ENCODE measurements around the gene R3HDML. TPM values are rescaled to one million over a fixed set of nuclear protein-coding genes. Genes with fewer than 3 reads are reported as not detected.

R3HDML gene
- total and polyA plus RNA-seq, 9 of the 15 experiments (the other 6 are each of a cell fraction or from before 2014, with no cell fraction given), result not detected

DNA sequence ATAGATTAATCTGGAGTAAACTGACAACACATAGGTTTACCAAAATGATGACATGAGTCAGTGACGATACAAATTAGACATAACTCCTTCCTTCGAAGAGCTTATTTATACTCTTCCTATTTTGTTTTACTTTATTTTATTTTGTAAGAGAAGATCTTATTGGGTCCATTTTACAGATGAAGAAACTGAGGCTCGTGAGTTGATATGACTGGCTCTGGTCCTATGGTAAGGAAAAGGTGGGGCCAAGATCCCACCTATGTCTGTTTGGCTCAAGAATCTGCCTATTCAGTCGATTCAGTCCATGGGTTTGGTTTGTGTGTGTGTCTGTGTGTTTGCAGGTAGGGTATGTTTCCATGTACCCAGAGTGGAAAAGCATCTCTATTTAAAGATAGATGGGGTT lies 8.4 kb upstream of the R3HDML start (continued):
- TF ChIP-seq, protein P1, sequence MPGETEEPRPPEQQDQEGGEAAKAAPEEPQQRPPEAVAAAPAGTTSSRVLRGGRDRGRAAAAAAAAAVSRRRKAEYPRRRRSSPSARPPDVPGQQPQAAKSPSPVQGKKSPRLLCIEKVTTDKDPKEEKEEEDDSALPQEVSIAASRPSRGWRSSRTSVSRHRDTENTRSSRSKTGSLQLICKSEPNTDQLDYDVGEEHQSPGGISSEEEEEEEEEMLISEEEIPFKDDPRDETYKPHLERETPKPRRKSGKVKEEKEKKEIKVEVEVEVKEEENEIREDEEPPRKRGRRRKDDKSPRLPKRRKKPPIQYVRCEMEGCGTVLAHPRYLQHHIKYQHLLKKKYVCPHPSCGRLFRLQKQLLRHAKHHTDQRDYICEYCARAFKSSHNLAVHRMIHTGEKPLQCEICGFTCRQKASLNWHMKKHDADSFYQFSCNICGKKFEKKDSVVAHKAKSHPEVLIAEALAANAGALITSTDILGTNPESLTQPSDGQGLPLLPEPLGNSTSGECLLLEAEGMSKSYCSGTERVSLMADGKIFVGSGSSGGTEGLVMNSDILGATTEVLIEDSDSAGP (CRISPR knock-in tag; IDR thresholded peaks at IDR 0.05), result no peak

DNA sequence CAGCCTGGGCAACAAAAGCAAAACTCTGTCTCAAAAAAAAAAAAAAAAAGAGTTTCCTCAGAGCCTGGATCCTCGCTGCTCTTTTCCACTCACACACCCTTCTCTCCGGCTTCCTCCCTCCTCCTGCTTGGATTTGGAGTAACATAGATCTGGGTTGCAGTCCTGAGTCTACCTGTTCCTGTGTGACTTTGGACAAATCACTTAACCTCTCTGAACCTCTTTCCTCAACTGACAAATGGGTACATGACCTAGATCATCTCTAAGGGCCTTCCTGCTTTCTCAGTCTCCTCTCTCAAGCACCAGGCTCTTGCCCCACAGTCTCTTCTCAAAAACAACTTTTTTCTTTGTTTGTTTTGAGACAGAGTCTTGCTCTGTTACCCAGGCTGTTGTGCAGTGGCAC lies 5.6 kb upstream of the R3HDML start:
- Histone ChIP-seq H3K4me2 (ENCODE audit: insufficient read depth, low read length) (no peak overlapping the region), H3K4me1 (replicated peaks in 1 of 2; ENCODE audit: control insufficient read depth in 2 of 2, insufficient read depth in 2 of 2, low read length in 2 of 2) (peaks cover 0 to 5% of the 10 kb centered on the region in 2 experiments; a peak in 1 of 5 replicates), H3K4me3 (no peak overlapping the region), H2AFZ (ENCODE audit: low read depth, low read length) (no peak overlapping the region), H3K27me3 (ENCODE audit: control insufficient read depth in 2 of 2, insufficient read depth in 2 of 2, low read length in 2 of 2) (peaks cover 14 to 48% of the 10 kb centered on the region in 2 experiments), H3K36me3 (ENCODE audit: control insufficient read depth, insufficient read depth, low read length) (no peaks in the 10 kb centered on the region), H3K9ac (ENCODE audit: insufficient read depth in 1 of 2, low read depth in 2 of 2, low read length in 2 of 2) (no peak overlapping the region), H3K79me2 (ENCODE audit: control insufficient read depth, insufficient read depth, low read length) (no peaks in the 10 kb centered on the region), H3K9me3 (replicated peaks; ENCODE audit: control insufficient read depth, insufficient read depth, low read depth, low read length) (no peaks in the 10 kb centered on the region), H4K20me1 (replicated peaks; ENCODE audit: control insufficient read depth, insufficient read depth, low read length) (0 out of 2 replicates have a peak, but pooled peaks cover 4% of the 10 kb centered on the region), H3K27ac (ENCODE audit: extremely low read depth, low read depth, low read length) (no peak overlapping the region), H3K9me1 (ENCODE audit: control insufficient read depth, insufficient read depth, low read length) (no peaks in the 10 kb centered on the region)
- WGBS (ENCODE audit: insufficient coverage, low coverage, missing lambda C conversion rate), result 0% methylated on average over 1 of the region's 2 CpGs
- no peak for ATAC-seq
- no peak for FAIRE-seq
- intact Hi-C loops (cut with micrococcal nuclease), result no loop called here
- DNase-seq (ENCODE audit: extremely low read depth in 1 of 4, low spot score in 3 of 4), result no peak
- no TSS peak for BruUV-seq (replicated peaks)
- ChIA-PET POLR2A (no interaction called here), CTCF (ENCODE audit: low intra/inter-chr PET ratio) (no interaction called here)
- in situ Hi-C loops (cut with MboI), result no loop called here
- TF ChIP-seq, protein P2, sequence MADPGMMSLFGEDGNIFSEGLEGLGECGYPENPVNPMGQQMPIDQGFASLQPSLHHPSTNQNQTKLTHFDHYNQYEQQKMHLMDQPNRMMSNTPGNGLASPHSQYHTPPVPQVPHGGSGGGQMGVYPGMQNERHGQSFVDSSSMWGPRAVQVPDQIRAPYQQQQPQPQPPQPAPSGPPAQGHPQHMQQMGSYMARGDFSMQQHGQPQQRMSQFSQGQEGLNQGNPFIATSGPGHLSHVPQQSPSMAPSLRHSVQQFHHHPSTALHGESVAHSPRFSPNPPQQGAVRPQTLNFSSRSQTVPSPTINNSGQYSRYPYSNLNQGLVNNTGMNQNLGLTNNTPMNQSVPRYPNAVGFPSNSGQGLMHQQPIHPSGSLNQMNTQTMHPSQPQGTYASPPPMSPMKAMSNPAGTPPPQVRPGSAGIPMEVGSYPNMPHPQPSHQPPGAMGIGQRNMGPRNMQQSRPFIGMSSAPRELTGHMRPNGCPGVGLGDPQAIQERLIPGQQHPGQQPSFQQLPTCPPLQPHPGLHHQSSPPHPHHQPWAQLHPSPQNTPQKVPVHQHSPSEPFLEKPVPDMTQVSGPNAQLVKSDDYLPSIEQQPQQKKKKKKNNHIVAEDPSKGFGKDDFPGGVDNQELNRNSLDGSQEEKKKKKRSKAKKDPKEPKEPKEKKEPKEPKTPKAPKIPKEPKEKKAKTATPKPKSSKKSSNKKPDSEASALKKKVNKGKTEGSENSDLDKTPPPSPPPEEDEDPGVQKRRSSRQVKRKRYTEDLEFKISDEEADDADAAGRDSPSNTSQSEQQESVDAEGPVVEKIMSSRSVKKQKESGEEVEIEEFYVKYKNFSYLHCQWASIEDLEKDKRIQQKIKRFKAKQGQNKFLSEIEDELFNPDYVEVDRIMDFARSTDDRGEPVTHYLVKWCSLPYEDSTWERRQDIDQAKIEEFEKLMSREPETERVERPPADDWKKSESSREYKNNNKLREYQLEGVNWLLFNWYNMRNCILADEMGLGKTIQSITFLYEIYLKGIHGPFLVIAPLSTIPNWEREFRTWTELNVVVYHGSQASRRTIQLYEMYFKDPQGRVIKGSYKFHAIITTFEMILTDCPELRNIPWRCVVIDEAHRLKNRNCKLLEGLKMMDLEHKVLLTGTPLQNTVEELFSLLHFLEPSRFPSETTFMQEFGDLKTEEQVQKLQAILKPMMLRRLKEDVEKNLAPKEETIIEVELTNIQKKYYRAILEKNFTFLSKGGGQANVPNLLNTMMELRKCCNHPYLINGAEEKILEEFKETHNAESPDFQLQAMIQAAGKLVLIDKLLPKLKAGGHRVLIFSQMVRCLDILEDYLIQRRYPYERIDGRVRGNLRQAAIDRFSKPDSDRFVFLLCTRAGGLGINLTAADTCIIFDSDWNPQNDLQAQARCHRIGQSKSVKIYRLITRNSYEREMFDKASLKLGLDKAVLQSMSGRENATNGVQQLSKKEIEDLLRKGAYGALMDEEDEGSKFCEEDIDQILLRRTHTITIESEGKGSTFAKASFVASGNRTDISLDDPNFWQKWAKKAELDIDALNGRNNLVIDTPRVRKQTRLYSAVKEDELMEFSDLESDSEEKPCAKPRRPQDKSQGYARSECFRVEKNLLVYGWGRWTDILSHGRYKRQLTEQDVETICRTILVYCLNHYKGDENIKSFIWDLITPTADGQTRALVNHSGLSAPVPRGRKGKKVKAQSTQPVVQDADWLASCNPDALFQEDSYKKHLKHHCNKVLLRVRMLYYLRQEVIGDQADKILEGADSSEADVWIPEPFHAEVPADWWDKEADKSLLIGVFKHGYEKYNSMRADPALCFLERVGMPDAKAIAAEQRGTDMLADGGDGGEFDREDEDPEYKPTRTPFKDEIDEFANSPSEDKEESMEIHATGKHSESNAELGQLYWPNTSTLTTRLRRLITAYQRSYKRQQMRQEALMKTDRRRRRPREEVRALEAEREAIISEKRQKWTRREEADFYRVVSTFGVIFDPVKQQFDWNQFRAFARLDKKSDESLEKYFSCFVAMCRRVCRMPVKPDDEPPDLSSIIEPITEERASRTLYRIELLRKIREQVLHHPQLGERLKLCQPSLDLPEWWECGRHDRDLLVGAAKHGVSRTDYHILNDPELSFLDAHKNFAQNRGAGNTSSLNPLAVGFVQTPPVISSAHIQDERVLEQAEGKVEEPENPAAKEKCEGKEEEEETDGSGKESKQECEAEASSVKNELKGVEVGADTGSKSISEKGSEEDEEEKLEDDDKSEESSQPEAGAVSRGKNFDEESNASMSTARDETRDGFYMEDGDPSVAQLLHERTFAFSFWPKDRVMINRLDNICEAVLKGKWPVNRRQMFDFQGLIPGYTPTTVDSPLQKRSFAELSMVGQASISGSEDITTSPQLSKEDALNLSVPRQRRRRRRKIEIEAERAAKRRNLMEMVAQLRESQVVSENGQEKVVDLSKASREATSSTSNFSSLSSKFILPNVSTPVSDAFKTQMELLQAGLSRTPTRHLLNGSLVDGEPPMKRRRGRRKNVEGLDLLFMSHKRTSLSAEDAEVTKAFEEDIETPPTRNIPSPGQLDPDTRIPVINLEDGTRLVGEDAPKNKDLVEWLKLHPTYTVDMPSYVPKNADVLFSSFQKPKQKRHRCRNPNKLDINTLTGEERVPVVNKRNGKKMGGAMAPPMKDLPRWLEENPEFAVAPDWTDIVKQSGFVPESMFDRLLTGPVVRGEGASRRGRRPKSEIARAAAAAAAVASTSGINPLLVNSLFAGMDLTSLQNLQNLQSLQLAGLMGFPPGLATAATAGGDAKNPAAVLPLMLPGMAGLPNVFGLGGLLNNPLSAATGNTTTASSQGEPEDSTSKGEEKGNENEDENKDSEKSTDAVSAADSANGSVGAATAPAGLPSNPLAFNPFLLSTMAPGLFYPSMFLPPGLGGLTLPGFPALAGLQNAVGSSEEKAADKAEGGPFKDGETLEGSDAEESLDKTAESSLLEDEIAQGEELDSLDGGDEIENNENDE (IDR thresholded peaks at IDR 0.05; ENCODE audit: low read depth, low read length), result no peak
- no peak for TF ChIP-seq ZKSCAN8 (CRISPR knock-in tag; IDR thresholded peaks at IDR 0.05)

Measured in K562 (cell line).